Measurements from ENCODE around the gene DUSP6. TPM values are rescaled to one million over a fixed set of nuclear protein-coding genes. Genes with fewer than 3 reads are reported as not detected.

Gene DUSP6
- total and polyA plus RNA-seq, 2 of the 13 experiments (the other 11 are each of a cell fraction or from before 2014, with no cell fraction given), result 40.9 to 161 TPM

DNA sequence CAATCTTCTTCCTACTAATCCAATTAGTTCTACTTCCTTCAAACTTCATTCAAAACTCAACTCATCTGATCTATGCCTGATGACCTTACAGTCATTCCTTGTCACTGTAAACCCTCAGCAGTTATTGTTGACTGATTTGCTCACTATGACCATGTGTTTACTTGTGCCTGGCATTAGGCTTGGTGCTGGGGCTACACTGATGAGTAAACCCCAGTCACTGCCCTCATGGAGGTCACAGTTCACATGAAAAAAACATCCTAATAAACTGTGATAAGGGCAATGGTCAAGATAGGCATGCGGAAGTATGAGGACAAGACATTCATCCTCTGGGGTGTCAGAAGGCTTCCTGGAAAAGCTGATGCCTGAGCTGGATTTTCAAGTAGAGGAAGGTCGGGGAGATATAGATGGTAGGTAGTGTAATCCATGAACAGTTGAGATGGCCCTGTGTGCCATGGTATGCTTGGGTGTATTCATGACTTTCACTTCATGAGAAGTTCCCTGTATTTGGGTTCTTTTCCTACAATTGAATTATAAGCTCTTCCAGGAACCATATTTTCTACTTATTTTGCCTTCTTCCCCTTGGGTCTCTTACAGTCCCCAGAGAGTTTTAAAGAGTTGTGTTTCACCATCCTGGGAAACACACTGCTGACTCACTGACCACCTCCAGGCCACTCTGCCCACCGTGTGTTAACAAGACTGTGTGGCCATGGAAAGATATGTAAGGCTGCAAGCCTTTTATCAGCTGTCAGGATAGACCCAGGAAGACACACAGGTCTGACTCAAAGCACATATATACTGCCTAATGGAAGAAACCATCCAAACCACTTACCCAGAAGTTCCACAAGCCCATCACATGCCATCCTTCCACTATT is 38.7 kb upstream of the DUSP6 start (continued):
- TF ChIP-seq NONO (IDR thresholded peaks at IDR 0.05) (no peak), NONO (CRISPR knock-in tag; conservative IDR thresholded peaks at IDR 0.05) (0 out of 2 replicates have a peak, but pooled peaks have one; percentile 38), SOX5 (CRISPR knock-in tag; IDR thresholded peaks at IDR 0.05; ENCODE audit: borderline replicate concordance) (peak; percentile 95), DRAP1 (CRISPR knock-in tag; IDR thresholded peaks at IDR 0.05) (peak; percentile 71), ZBTB1 (CRISPR knock-in tag; IDR thresholded peaks at IDR 0.05; ENCODE audit: borderline replicate concordance) (no peak), SMAD9 (CRISPR knock-in tag; IDR thresholded peaks at IDR 0.05) (no peak), RXRB (CRISPR knock-in tag; IDR thresholded peaks at IDR 0.05; ENCODE audit: borderline replicate concordance) (peak; percentile 94), SATB2 (CRISPR knock-in tag; IDR thresholded peaks at IDR 0.05) (peak; percentile 89; the same call in 1 of the 2 replicates), ZNF614 (CRISPR knock-in tag; IDR thresholded peaks at IDR 0.05; ENCODE audit: borderline replicate concordance) (peak; percentile 91; the same call in 1 of the 2 replicates), ARID5B (CRISPR knock-in tag; IDR thresholded peaks at IDR 0.05) (peak; percentile 97), ETV6 (CRISPR knock-in tag; conservative IDR thresholded peaks at IDR 0.05) (peak; percentile 93), SPEN (CRISPR knock-in tag; IDR thresholded peaks at IDR 0.05; ENCODE audit: low read depth) (peak; percentile 56; the same call in 1 of the 2 replicates), ZNF367 (CRISPR knock-in tag; IDR thresholded peaks at IDR 0.05; ENCODE audit: borderline replicate concordance) (no peak)
- TF ChIP-seq, protein P1, sequence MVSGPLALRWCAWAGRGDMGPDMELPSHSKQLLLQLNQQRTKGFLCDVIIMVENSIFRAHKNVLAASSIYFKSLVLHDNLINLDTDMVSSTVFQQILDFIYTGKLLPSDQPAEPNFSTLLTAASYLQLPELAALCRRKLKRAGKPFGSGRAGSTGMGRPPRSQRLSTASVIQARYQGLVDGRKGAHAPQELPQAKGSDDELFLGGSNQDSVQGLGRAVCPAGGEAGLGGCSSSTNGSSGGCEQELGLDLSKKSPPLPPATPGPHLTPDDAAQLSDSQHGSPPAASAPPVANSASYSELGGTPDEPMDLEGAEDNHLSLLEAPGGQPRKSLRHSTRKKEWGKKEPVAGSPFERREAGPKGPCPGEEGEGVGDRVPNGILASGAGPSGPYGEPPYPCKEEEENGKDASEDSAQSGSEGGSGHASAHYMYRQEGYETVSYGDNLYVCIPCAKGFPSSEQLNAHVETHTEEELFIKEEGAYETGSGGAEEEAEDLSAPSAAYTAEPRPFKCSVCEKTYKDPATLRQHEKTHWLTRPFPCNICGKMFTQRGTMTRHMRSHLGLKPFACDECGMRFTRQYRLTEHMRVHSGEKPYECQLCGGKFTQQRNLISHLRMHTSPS (CRISPR knock-in tag; IDR thresholded peaks at IDR 0.05; ENCODE audit: low read depth), result peak; percentile 97
- TF ChIP-seq, protein P2, sequence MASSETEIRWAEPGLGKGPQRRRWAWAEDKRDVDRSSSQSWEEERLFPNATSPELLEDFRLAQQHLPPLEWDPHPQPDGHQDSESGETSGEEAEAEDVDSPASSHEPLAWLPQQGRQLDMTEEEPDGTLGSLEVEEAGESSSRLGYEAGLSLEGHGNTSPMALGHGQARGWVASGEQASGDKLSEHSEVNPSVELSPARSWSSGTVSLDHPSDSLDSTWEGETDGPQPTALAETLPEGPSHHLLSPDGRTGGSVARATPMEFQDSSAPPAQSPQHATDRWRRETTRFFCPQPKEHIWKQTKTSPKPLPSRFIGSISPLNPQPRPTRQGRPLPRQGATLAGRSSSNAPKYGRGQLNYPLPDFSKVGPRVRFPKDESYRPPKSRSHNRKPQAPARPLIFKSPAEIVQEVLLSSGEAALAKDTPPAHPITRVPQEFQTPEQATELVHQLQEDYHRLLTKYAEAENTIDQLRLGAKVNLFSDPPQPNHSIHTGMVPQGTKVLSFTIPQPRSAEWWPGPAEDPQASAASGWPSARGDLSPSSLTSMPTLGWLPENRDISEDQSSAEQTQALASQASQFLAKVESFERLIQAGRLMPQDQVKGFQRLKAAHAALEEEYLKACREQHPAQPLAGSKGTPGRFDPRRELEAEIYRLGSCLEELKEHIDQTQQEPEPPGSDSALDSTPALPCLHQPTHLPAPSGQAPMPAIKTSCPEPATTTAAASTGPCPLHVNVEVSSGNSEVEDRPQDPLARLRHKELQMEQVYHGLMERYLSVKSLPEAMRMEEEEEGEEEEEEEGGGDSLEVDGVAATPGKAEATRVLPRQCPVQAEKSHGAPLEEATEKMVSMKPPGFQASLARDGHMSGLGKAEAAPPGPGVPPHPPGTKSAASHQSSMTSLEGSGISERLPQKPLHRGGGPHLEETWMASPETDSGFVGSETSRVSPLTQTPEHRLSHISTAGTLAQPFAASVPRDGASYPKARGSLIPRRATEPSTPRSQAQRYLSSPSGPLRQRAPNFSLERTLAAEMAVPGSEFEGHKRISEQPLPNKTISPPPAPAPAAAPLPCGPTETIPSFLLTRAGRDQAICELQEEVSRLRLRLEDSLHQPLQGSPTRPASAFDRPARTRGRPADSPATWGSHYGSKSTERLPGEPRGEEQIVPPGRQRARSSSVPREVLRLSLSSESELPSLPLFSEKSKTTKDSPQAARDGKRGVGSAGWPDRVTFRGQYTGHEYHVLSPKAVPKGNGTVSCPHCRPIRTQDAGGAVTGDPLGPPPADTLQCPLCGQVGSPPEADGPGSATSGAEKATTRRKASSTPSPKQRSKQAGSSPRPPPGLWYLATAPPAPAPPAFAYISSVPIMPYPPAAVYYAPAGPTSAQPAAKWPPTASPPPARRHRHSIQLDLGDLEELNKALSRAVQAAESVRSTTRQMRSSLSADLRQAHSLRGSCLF (CRISPR knock-in tag; IDR thresholded peaks at IDR 0.05; ENCODE audit: borderline replicate concordance), result no peak
